ENCODE measurements around the gene NYAP2.

The NYAP2 gene

DNA sequence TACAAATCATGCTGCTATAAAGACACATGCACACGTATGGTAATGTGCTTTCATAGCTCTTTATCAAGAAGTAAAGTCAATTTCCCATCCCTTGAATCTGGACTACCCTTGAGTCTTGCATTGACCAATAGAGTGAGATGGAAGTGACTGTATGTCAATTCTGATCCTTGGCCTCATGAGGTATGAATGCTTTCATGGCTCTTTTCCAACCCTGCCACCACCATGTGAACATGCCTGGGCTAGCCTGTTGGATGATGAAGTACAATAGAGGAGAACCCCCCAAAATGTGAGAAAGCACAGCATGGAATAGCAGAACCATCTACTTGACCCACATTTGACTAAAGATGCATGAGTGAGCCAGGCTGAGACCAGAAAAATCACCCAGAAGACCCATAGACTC lies 237.0 kb downstream of the NYAP2 start:
- DNase-seq (ENCODE audit: low read depth) = no peak
- no peak for TF ChIP-seq CTCF (IDR thresholded peaks at IDR 0.05; ENCODE audit: low read length, missing control alignments)
- no peak overlapping the region for H3K4me3 ChIP-seq (replicated peaks; ENCODE audit: low read depth, low read length)

DNA sequence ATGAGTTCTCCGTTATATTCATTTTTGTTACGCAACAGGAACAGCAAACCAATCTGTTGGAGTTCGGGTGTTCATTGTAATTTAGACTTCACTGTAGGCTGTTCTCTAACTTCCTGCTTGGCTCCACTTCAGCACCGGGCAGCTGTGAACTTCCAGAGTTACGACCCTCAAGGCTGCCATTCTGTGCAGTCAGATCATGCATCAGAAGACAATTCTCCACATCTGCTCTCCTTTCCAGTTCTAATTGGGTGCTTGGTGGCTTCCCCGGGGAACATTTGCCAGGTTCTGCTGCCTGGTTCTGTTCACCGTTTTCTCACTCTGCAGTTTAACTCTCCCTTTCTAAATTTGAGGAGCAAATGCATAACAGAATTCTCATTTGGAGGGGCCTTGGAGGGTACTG lies 237.7 kb downstream of the NYAP2 start:
- peak; percentile 11 for DNase-seq (ENCODE audit: low read depth)
- no peak overlapping the region for H3K4me3 ChIP-seq (replicated peaks; ENCODE audit: low read depth, low read length)
- TF ChIP-seq CTCF (IDR thresholded peaks at IDR 0.05; ENCODE audit: low read length, missing control alignments) = no peak

GRCh38 chr2:225640550-225640949 lies 241.0 kb downstream of the NYAP2 start:
- DNase-seq (ENCODE audit: low read depth) = no peak
- no peak for TF ChIP-seq CTCF (IDR thresholded peaks at IDR 0.05; ENCODE audit: low read length, missing control alignments)
- no peak overlapping the region for H3K4me3 ChIP-seq (replicated peaks; ENCODE audit: low read depth, low read length)

DNA sequence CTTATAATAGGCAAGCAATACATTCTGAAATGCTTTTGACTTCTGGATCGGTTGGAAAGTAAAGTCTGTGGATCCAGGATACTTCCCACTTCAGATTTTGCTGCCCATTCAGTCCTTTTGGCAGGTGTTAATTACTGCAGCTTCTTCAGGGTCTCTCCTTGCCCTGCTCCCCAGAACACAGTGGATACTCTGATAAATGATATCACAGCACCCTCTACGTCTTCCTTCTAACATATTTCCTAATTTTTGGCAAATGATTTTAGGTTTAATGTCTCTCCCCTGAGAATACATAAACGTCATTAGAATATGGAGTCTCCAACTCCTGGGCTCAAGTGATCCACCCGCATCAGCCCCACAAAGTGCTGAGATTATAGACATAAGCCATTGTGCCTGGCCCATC lies 249.8 kb downstream of the NYAP2 start:
- DNase-seq (ENCODE audit: low read depth) = no peak

DNA sequence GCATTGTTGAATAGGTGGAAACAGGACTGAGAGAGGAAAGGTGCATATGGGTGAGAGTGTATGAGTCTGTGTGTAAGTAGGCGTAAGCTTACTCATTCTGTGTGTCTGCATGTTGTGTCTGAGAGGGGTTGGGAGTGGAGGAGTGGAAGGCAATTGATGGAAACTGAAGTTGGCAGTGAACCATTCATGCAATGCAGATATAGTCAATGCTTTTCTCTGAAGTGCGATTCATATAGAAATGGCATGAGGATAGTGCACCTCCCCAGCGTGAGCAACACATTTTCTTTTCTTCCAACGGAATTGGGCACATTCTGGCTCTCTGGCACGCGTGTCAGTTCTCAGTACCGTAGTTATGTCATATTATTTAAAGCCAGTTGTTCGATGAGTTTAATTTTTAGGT lies 250.5 kb downstream of the NYAP2 start:
- TF ChIP-seq CTCF (IDR thresholded peaks at IDR 0.05; ENCODE audit: low read length, missing control alignments) = no peak
- DNase-seq (ENCODE audit: low read depth) = no peak
- H3K4me3 ChIP-seq (replicated peaks; ENCODE audit: low read depth, low read length) = no peak overlapping the region

More for the DNA sequence above, 249.8 kb downstream of the NYAP2 start:
- no peak for TF ChIP-seq CTCF (IDR thresholded peaks at IDR 0.05; ENCODE audit: low read length, missing control alignments)
- no peak overlapping the region for H3K4me3 ChIP-seq (replicated peaks; ENCODE audit: low read depth, low read length)

- peak; percentile 87 for TF ChIP-seq CTCF (IDR thresholded peaks at IDR 0.05; ENCODE audit: low read length, missing control alignments)
- DNase-seq (ENCODE audit: low read depth) = peak; percentile 74
- no peak overlapping the region for H3K4me3 ChIP-seq (replicated peaks; ENCODE audit: low read depth, low read length)
These were observed 261.0 kb downstream of the NYAP2 start for GRCh38 chr2:225660262-225661131.

DNA sequence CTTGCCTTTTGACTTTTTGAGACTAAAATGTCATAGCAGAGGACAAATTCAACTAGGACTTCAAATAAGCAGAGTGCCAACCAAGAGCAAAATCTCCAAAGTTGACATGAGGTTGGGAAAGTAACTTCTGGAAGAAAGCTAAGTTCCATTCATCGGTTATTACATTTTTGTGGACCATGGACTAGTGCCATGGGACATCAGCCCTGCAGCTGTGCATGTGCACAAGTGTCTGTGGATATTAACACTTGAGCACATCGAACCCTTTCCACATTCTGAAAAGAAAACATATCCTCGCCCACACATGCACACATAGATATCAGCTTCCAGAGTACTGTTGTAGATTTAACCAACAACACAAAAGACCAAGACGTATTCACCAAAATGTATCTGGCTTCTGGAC lies 262.6 kb downstream of the NYAP2 start:
- H3K4me3 ChIP-seq (replicated peaks; ENCODE audit: low read depth, low read length) = no peak overlapping the region
- no peak for DNase-seq (ENCODE audit: low read depth)
- TF ChIP-seq CTCF (IDR thresholded peaks at IDR 0.05; ENCODE audit: low read length, missing control alignments) = no peak
